ENCODE results near the gene SPINK14.

The SPINK14 gene, protein sequence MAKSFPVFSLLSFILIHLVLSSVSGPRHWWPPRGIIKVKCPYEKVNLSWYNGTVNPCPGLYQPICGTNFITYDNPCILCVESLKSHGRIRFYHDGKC

DNA sequence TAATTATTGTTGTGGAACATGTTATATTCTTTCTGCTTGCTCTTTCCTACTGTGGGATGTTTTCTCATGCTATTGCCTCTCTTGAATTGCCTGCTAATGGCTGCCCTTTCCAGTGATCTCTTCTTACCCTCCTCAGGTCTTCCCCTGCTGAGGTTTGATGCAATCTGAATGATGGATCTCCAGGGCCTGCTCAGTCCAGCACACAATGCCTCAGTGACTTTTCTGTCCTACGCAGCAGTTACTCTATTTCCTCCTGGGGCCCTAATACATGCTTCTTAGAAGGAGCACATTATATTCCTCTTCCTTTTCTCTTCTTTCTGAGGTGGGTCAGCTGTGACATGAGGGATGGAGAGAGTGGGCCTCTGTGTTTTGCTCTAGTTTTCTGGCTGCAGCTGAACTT lies at the start of gene SPINK14:
SPINK14 (plus strand) TSS at position 301 of the 400 bp plus-strand sequence. CDS start 1,187 bp downstream, outside the sequence.
- DNase-seq (ENCODE audit: low spot score): no peak

DNA sequence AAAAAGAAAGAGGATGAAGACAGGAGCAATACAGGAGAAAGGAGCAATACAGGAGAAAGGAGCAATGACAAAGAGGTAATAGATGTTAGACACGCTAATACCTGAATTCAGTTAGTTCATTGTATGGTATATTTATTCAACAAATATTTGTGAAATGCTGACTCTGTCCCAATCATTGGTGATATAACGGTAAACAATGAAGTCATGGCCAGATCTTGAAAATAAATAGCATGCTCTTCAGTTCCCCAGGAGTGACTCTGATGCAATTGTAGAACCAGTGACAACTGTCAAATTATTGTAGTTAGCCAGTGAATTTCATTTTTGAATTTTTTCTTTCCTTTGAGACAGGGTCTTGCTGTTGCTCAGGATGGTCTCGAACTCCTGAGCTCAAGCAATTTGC lies 48.0 kb upstream of the SPINK14 start:
- no peak for DNase-seq (ENCODE audit: low spot score)

DNA sequence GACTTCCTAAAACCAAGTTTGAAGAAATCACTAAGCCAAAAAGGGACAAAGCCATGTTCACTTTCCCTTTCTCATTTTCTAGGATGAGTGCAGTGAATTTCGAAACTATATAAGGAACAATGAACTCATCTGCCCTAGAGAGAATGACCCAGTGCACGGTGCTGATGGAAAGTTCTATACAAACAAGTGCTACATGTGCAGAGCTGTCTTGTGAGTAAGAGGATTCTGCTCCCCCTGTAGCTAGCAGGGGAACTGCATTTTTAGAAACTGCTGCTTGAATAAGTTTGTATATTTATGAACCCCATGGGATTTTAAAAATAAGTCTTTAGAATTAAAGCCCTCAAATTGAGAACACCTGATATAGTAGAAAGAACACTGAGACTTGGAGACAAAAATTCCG lies 42.7 kb upstream of the SPINK14 start:
- peak; percentile 15 for DNase-seq (ENCODE audit: low spot score)

DNA sequence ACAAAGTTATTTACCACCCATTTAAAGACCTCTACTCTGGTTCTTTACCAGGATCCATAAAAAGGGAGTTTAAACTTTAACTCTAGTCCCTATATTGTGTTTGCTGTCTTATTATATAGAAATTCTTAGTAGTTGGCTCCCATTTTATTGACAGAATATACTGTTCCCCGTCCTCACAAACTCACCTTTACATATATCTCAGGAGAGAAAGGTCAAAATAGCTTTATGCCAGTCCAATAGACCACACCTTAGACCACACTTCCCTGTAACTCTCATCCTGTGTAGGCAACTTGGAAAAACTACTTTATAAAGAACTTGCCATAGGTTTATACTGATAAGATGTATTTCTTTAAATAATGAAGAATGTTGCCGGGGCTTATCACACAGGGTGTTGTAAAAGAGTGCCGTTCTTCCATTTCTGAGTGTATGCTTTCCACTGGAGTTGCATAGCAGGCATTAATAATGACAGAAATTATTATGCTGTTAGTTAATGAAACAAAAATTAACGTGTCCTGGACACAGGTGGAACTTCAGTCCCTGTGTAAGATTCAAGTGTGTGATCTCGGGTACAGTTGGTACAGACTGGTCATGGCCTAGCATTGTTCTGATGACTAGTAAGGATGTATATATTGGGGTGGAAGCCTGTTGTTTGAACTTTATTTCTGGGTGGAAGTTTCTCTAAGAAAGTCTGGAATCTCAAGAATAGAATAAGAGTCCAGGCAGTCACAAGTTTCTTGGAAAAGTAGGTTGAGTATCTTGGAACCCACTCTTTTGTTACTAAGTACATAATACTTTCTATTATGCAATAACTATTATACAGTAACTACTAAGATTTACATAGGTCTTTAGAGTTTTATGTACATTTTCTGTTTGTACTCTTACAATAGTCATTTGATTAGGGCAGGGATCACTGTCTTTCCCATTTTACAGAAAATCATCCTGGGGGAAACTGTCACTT lies 33.0 kb upstream of the SPINK14 start:
- no peak for DNase-seq (ENCODE audit: low spot score)

DNA sequence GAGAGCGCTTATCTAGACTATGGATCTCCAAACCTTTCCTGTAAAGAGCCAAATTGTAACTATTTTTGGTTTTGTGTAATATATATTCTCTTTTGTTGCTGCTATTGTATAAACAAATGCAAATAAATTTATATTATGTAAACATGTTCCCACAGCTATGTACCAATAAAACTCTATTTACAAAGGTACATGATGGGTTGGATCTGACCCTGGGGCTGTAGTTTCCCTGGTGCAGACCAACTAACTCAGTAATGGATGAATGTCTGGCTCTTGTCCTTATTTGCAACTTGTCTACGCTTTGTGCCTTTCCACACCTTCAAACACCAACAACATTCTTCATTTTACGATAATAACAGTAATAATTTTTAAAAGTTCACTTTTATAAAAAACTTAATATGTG lies 27.5 kb upstream of the SPINK14 start:
- DNase-seq (ENCODE audit: low spot score): no peak

DNA sequence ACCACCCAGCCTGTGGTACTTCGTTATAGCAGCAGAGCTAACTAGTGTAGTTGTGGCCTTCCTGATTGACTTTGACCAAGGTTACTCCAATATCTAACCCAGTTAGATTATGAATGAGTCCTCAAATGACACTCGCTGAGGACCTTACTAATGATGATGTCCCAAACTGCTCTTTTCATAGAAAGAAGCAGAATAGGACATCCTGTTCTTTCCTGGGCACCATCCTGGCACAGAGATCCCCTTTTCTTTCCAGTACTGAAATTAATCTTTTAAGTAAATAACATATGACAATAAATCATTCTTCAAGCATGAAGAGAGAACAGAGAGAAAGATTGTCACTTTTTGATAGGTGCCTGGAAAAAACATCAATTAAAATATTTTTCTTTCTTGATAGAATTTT lies 26.7 kb upstream of the SPINK14 start:
- DNase-seq (ENCODE audit: low spot score): no peak

DNA sequence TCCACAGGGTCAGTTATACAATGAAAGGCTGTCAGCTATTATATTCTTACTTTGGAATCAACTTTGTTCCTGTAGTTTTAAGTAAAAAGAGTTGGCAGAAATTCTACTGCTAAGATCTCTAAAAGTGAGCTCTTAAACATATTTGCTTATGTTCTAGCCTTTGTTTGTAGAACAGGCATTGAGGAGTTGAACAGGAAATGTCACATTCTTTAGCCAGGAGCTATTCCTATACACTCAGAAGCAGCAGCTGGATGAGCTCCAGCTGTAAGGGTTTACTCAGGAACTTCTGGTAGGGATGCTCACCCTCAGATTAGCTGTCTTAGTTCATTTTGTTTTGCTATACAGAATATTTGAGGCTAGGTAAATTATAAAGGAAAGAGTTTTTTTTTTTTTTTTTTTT lies 22.4 kb upstream of the SPINK14 start:
- peak; percentile 26 for DNase-seq (ENCODE audit: low spot score)

DNA sequence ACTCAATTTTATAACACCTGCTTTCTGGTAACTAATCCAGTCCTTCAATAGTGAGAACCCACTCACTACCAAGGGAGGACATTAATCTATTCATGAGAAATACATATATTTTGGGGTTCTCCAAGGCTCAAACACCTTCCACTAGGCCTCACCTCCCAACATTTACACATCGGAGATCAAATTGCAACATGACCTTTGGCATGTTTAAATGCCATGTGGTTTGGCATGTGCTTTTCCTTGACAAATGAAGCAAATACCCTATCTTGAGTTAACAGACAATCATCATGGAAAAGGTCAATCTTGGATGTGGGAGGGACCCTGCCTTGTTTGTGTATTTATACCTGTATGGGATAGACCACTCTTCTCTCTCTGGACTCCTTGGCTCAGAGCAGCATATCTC lies 21.9 kb upstream of the SPINK14 start:
- no peak for DNase-seq (ENCODE audit: low spot score)

DNA sequence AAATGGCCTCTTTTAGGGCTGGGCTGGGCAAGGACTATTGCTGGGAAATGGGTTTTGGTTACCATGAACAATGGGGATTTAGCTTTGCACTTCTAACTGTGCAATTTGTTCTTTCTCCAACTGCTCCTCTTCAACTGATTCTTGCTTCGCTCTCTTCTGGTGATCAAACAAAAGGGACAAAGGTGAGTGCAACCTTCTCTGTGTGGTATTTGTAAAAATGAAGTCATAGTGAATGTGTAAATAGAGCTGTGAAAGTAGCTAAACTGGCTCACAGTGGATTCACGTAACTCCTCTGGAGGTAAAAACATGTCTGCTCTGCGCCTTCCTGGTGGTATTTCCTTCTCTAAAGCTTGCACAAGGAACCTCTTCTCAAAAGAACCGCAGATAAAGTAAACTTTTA lies 20.9 kb upstream of the SPINK14 start:
- DNase-seq (ENCODE audit: low spot score): no peak

DNA sequence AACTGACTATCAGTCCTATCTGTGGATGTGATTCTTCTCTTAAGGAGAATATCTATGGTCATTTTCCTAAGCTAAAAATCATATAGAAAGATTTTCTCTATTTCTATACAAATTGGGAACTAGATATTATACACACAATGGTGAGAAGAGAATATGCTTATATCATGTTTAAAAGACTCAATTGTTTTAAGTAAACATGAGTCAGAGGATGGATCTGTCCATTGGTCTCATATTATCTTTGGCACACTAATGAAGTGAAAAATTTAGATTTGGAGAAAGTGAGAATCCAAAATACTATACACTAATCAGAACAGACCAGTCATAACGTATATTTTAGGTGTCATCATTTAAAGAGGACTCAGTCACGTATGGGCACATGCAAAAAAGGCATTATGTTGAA lies 16.5 kb upstream of the SPINK14 start:
- no peak for DNase-seq (ENCODE audit: low spot score)

DNA sequence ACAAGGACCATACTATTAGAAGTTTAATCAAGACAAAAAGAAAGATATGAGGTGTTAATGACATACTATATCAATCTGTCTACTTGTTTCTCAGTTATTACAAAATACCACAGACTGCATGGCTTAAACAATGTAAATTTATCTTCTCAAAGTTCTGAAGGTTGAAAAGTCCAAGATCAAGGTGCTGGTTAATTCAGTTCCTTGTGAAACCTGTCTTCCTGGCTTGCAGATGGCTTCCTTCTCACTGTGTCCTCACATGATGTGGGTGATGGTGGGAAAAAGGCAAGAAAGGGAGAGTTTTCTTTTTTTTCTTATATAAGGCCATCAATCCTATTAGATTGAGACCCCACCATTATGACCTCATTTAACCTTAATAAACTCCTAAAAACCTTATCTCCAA lies 15.6 kb upstream of the SPINK14 start:
- no peak for DNase-seq (ENCODE audit: low spot score)

DNA sequence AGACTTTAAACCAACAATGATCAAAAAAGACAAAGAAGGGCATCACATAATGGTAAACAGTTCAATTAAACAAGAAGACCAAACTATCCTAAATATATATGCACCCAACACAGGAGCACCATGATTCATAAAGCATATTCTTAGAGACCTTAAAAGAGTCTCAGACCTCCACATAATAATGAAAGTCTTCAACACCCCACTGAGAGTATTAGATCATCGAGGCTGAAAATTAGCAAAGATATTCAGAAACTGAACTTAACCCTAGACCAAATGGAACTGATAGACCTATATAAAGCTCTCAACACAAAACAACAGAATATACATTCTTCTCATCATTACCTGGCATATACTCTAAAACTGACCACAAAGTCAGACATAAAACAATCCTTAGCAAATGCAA lies 11.7 kb upstream of the SPINK14 start:
- no peak for DNase-seq (ENCODE audit: low spot score)

DNA sequence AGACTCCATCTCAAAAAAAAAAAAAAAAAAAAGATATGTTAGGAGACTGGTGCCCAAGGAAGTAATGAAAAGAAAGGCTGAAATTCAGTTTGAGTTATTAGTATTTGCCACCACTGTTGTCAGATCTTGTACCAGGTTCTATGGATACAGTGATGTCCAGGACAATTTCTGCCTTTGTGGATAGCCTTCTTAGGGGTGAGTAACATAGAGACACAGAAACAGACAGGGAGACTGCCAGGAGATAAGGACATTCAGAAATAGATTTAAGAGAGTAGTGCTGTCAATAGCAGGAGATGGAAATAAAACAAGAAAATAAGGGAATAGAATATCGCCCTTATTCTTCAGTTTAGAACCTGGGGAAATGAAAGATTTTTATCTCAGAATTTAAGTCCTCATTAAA lies 6.3 kb upstream of the SPINK14 start:
- DNase-seq (ENCODE audit: low spot score): no peak

DNA sequence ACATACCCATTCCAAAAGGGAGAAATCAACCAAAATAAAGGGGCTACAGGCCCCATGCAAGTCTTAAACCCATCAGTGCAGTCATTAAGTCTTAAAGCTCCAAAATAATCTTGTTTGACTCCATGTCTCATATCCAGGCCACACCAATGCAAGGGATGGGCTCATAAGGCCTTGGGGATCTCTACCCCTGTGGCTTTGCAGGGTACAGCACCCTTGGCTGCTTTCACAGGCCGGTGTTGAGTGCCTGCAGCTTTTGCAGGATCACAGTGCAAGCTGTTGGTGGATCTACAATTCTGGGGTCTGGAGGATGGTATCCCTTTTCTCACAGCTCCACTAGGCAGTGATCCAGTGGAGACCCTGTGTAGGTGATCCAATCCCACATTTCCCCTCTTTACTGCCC lies 5.0 kb upstream of the SPINK14 start:
- DNase-seq (ENCODE audit: low spot score): no peak

DNA sequence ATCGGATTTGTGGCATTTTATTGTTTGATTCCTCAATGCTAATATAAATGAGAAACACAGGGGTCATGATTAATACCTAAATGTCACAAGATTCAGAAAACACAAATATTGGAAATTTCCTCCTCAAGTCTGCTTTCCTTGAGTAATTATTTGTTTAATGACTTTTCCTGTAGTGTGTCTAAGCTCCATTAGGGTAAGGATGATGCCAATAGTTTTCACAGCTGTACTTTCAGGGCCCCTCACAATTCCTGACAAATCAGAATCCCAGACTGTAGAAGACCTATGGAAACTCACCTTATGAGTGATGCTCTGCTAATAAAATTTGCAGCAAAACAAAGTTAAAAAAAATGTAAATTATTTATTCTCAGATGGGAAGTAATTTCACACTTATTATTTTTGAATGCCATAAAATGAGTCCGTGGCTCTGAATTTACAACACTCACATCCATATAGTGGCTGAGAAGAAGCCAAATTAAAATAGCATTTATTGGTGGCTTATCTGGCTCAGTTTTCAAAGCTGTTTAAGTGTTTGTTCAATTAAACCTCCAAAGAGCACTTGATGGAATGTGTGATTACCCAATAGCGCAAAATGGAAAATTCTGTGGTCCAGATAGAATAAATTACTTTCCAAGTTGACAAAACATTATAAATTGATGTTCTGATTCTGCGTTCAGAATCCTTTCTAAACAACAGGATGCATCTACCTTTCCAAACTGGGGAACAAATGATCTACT lies 1.6 kb upstream of the SPINK14 start:
- DNase-seq (ENCODE audit: low spot score): no peak

DNA sequence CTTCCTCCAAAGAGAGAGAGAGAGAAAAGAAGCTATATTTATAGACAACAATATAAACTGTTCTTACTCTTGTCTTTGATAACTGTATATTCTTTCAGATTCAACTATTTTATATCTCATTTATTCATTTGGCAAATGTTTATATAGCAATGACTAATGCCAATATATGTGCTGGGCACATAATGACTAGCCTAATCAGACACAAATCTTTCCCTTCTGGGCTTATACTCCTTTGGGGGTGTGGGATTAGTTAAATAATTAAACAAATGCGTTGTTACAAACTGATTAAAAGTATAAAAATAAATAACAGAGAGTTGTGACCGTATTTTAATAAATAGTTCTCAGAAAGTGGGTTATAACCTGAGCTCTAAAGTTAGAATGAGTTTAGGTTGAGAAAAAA lies 4.0 kb downstream of the SPINK14 start:
- no peak for DNase-seq (ENCODE audit: low spot score)

DNA sequence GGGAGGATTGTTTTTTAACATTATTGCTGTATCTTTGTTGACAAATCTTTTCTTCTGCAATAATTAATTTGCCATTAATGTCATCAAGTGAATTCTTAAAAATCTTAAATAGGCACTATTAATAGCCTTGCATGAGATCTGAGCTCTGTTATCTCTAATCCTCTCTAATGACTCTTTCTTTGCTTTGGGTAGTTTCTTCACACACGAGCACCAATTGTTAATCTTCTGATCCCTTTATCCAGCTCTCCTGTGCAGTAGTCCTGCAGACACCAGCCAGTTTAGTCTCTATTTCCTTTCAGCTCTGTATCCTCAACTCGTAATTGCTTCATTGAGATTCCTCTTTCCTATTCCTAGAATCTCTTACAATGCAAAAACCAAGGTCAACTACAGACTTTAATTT lies 8.1 kb downstream of the SPINK14 start:
- DNase-seq (ENCODE audit: low spot score): no peak

DNA sequence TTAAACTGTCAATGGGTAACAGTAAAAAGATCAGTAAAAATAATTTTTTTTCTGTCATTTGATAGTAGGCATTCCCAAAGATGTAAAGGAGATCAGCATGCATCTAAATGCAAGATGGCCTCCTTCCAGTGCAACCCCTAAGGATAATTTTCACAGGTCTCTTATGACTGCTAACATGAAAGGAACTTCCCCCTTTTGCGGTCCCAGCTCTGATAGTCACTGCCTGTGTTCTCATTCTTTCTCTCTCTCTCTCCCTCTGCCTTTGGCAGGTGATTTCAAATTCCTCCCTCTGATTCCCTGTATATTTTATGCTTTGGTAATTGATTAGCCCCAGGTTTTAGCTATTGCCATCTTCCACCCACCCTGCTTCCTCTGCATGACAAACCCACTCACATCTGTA lies 8.9 kb downstream of the SPINK14 start:
- DNase-seq (ENCODE audit: low spot score): no peak

DNA sequence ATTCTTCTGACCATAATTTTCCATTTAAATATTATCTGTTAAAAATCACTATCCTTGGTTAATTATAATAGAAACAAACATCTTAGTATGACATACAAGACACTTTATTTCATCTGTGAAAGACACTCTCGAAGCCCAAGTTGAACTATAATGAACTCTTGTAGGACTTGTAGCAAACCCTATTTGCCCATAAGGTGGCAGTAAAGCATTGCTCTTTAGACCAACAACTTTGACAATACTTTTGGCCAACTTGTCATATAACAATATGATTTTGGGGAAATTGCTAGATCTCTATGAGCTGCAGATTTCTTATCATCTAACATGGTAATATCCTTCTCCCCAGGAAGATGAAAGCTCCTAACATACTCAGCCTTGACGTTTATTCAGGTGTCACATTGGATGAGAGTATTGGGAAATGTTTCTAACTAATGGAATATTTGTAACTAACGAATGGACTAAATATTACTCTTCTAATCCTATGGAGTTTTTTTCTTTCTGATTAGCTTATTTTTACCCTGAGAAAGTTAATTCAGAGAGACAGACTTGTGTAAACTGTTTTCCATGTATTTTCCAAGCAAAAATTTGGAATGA lies 11.0 kb downstream of the SPINK14 start:
- peak; percentile 20 for DNase-seq (ENCODE audit: low spot score)

DNA sequence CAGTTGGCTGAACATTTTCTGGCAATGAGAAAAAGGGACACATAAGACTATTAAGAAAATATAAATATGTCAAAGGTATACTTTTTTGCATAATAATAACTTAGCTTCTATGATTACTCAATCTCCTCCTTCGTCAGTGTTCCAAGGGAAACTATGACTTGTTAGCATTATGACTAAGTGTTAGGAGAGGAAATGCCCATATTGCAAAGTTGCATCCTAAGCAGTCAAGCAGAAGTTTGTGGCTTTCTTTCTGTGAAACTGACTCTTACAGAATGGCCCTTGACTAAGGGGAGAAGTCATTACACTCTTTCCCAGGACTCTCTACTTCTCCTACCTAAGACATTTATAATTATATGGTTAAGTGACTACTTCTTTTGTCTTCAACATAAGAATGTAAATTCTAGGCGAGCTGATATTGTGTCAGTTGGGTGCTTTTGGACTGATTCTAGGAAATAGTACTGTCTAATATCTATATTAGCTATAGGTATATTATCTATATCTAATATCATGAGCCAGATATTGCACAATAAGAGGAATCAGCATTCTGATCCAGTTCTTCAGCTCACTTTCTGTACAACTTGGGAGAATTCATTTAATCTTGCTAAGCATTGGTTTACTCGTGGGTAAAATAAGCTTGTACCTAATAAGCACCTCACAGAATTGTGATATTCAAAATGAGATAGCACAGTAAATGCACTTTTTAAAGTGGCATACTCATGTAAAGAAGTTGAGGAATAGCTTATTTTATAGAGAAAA lies 18.1 kb downstream of the SPINK14 start:
- no peak for DNase-seq (ENCODE audit: low spot score)

DNA sequence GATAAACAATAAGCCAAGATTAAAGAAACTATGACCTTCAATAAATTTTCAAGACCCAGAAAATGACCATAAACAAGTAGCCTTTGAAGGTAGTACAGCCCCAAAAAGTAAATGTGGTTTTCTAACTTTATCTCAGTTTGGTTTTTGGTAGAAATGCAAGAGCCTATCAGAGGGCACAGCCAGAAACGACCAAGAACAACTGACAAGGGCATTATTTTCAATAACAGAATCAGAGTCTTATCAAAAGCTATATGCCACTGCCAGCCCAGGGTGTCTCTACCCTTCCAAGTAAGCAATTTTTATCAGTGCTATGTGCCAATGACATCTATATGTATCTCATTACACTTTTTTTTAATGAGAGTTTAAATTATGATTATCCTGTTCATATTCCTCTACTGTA lies 22.7 kb downstream of the SPINK14 start:
- DNase-seq (ENCODE audit: low spot score): no peak

DNA sequence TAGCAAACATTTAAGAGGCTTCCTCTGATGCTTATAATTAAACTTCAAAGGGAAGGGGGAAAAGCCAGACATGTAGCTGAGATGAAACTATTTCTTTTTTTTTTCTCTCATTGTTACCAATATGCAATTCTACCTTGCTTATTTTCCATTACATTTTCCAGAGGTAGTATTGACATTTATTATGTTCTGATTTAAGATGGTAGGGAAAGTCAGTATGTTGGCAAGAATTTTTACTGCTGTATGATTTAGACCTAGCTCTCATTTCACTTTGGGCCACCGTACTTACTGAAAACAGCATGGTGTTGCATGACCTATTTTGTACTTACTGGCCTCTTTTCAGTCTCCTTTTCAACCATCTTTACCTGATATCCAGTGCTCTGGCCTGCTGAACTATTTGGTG lies 24.9 kb downstream of the SPINK14 start:
- DNase-seq (ENCODE audit: low spot score): no peak
